RWPE2 (cell line): ENCODE measurements around the gene KIRREL2.
"Not testable (repeated sequence)": the region's sequence is repeated elsewhere in the genome, so short reads cannot be mapped to it uniquely, and the experiment has no call there.

Source experiments
- ATAC-seq: fragments of 200-7000 bp; cut with Tn5 transposase; 3 replicates; pipeline ENCODE4 v1.9.1; 2021; ENCODE audit warnings: low read depth
- DNase-seq: peaks from one replicate; pipeline ENCODE4 v3.0.0-alpha.2; 2020; ENCODE audit warnings: low spot score
- H3K27ac ChIP-seq: fragments of 450-650 bp; 2 replicates; pipeline ENCODE4 v1.5.1; 2017; ENCODE audit warnings: mild to moderate bottlenecking; ENCODE audit not compliant: poor library complexity, severe bottlenecking
- H3K27me3 ChIP-seq: fragments of 250-450 bp; sonication (Bioruptor Pico); 2 replicates; pipeline ENCODE4 v1.5.1; 2021; ENCODE audit warnings: mild to moderate bottlenecking, moderate library complexity; ENCODE audit not compliant: insufficient read depth, poor library complexity, severe bottlenecking
- H3K36me3 ChIP-seq: fragments of 250-450 bp; sonication (Bioruptor Pico); 2 replicates; pipeline ENCODE4 v1.5.1; 2020; ENCODE audit warnings: low read depth, mild to moderate bottlenecking, moderate library complexity
- H3K4me1 ChIP-seq: fragments of 250-450 bp; sonication (Bioruptor Pico); 2 replicates; pipeline ENCODE4 v1.5.1; 2021; ENCODE audit warnings: mild to moderate bottlenecking, moderate library complexity; ENCODE audit not compliant: insufficient read depth, poor library complexity, severe bottlenecking
- H3K4me3 ChIP-seq: fragments of 250-450 bp; sonication (Bioruptor Pico); 2 replicates; pipeline ENCODE4 v1.5.1; 2021; ENCODE audit warnings: mild to moderate bottlenecking, moderate library complexity; ENCODE audit not compliant: severe bottlenecking
- H3K9me3 ChIP-seq: fragments of 250-450 bp; sonication (Bioruptor Pico); 2 replicates; pipeline ENCODE4 v1.5.1; 2021; ENCODE audit warnings: mild to moderate bottlenecking, moderate library complexity; ENCODE audit not compliant: severe bottlenecking
- TF ChIP-seq, protein P1 (sequence below): fragments of 450-650 bp; IDR thresholded peaks from one replicate; pipeline ENCODE4 v1.5.1; 2017; ENCODE audit warnings: mild to moderate bottlenecking, moderate library complexity; ENCODE audit not compliant: poor library complexity, severe bottlenecking

Gene KIRREL2

GRCh38 chr19:35908010-35908441 lies 51.3 kb downstream of the KIRREL2 start, which contains the start of gene TYROBP:
Gene TYROBP (minus strand): TSS chr19:35908295. CDS start chr19:35908228, 67 bp downstream.
- TF ChIP-seq, protein P1, sequence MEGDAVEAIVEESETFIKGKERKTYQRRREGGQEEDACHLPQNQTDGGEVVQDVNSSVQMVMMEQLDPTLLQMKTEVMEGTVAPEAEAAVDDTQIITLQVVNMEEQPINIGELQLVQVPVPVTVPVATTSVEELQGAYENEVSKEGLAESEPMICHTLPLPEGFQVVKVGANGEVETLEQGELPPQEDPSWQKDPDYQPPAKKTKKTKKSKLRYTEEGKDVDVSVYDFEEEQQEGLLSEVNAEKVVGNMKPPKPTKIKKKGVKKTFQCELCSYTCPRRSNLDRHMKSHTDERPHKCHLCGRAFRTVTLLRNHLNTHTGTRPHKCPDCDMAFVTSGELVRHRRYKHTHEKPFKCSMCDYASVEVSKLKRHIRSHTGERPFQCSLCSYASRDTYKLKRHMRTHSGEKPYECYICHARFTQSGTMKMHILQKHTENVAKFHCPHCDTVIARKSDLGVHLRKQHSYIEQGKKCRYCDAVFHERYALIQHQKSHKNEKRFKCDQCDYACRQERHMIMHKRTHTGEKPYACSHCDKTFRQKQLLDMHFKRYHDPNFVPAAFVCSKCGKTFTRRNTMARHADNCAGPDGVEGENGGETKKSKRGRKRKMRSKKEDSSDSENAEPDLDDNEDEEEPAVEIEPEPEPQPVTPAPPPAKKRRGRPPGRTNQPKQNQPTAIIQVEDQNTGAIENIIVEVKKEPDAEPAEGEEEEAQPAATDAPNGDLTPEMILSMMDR, result no peak
- Histone ChIP-seq H3K4me1 (no peaks in the 10 kb centered on the region), H3K4me3 (no peak within 1 kb of the TSS), H3K9me3 (no peaks in the 10 kb centered on the region), H3K27ac (no peak within 1 kb of the TSS), H3K36me3 (no peaks in the 10 kb centered on the region), H3K27me3 (no peaks in the 10 kb centered on the region)
- DNase-seq, result no peak
- ATAC-seq, result no peak

DNA sequence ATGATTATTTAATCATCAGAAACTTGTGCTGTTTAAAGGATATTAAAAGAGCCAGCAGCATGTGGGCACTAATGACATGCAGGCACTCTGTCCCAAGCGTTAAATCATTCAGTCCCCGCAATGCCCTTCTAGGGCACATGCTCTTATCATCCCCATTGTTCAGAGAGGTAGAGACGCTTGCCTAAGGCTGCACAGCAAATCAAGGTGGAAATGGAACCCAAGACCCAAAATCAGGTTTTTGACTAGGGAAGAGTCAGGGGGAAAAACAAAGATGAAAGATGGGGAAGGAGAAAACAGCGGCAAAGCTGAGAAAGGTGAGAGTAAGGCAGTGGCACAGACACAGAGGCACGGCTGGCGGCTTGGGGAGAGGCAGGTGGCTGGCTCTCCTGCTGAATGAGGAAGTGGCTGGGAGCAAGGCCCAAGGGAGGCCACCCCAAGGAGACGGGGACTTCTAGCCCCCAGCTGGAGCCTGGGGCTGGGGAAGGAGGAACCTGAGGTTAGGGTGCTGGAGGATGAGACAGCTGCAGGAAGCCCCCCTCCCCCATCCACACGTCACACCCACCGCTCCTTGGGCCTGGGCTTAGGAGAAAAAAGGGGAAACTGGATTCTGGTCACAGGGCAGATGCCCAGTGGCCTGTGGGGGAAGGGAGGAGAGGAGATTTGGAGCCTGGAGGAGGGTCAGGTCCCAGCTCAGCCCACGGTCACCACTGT lies 52.4 kb downstream of the KIRREL2 start:
- Histone ChIP-seq H3K4me1 (no peaks in the 10 kb centered on the region), H3K36me3 (no peaks in the 10 kb centered on the region), H3K9me3 (no peaks in the 10 kb centered on the region), H3K27me3 (no peaks in the 10 kb centered on the region), H3K4me3 (no peak overlapping the region), H3K27ac (no peak overlapping the region)
- ATAC-seq (no peak), DNase-seq (no peak)
- TF ChIP-seq, protein P1, result no peak

- Histone ChIP-seq H3K4me3 (no peak overlapping the region), H3K4me1 (no peaks in the 10 kb centered on the region), H3K27me3 (no peaks in the 10 kb centered on the region), H3K9me3 (no peaks in the 10 kb centered on the region), H3K36me3 (no peaks in the 10 kb centered on the region), H3K27ac (no peak overlapping the region)
- no peak for ATAC-seq
- no peak for DNase-seq
- TF ChIP-seq, protein P1, result no peak
Observed at GRCh38 chr19:35909684-35910035, 52.9 kb downstream of the KIRREL2 start.

GRCh38 chr19:35910355-35910754 lies 53.6 kb downstream of the KIRREL2 start:
- H3K4me3 ChIP-seq, H3K36me3 ChIP-seq, DNase-seq, H3K27ac ChIP-seq, H3K27me3 ChIP-seq, H3K4me1 ChIP-seq, ATAC-seq, H3K9me3 ChIP-seq: not testable (repeated sequence)

GRCh38 chr19:35911173-35911572 lies 54.5 kb downstream of the KIRREL2 start:
- no peaks in the 10 kb centered on the region for H3K9me3 ChIP-seq
- no peak overlapping the region for H3K4me3 ChIP-seq
- TF ChIP-seq, protein P1, result no peak
- no peaks in the 10 kb centered on the region for H3K36me3 ChIP-seq
- H3K27ac ChIP-seq, result no peak overlapping the region
- no peaks in the 10 kb centered on the region for H3K27me3 ChIP-seq
- ATAC-seq, result 0 out of 3 replicates have a peak, but pooled peaks have one; percentile 29
- H3K4me1 ChIP-seq, result no peaks in the 10 kb centered on the region
- DNase-seq, result no peak
